GM18870 (cell line): ENCODE measurements around the gene TTC7B.

Source experiments
- ATAC-seq: cut with Tn5 transposase; IDR thresholded peaks from one replicate; pipeline ENCODE4 v1.9.1; 2021; ENCODE audit warnings: moderate library complexity; ENCODE audit not compliant: unreplicated experiment

Gene TTC7B

DNA sequence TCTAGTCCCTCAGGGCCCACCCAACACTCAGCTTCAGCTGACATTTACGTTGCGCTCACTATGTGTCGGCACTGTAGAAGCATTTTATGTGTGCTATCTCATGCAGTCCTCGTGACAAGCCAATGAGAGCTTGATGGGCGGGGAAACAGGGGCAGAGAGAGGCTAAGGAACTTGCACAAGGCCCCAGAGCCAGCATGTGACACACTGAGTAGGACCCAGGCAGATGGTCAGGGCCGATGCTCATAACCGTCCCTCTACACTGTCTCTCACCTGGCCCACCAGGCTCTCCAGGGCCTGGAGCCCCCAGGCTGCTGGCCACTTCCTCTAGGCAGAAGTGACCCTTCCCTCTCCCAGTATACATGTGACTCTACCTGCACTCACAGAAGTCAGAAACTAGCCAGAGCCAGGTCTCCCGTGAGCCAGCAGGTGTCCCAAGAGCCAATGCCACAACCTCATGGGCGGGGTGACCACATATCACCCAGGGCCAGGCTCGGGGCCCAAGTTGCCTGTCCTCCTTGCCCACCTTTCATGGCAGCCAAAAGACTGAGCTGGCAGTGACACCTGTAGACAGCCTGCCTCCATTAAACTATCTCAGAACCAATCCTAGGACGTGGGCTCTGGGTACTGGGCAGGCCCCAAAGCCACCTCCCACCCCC, 38.3 kb downstream of the TTC7B start:
- no peak for ATAC-seq

- ATAC-seq, result no peak
These were observed 38.9 kb downstream of the TTC7B start for GRCh38 chr14:90777358-90777757.

DNA sequence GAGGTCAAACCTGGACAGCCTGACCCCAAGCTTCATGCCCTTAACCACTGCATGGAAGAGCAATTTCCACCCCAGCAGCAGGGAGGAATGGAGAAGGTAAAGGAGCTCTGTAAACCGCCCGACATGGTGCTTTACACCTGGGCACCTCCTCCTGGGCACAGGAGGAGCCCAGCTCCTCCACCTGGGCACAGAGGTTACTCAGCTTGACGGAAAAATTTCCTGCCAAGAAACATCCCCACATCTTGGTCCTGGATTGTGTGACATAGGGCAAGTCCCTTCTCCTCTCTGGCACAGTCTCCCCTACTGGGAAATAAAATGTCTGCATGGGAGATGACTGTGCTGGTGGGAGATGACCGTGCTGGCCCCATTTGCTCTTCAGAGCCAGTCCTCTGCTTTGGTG, 40.8 kb downstream of the TTC7B start:
- ATAC-seq, result no peak

GRCh38 chr14:90774316-90774715, 41.9 kb downstream of the TTC7B start:
- ATAC-seq, result no peak

DNA sequence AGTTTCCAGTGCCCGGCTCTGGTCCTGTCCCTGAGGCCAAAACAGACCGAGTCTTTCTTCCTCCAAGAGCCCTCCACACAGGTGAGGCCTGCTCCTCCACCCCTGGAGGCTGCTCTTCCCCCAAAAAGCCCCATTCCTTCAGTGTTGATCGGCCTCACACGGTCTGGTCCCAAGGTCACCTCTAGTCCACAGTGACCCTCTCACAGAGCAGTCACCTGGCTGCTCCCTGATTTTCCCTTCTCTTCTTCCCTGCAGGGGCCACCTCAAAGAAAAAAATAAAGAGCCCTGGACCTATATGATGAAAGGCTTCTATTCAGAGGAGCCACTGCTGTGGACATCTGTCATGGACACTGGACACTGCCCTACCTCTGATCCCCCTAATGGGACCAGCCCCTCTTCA, 42.5 kb downstream of the TTC7B start:
- ATAC-seq, result no peak

DNA sequence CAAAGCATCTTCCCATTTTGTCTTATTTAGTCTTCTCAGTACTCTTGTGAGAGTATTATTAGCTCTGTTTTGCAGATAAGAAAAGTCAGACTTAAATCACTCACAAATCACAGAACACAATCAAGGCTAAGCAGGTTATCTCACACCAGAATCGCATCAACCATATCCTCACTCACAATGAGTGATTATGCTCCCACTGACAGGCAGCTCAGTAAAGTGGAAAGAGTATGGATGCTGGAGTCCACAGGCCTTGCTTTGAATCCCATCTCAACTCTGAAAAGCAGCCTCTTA, 43.1 kb downstream of the TTC7B start:
- ATAC-seq, result no peak

DNA sequence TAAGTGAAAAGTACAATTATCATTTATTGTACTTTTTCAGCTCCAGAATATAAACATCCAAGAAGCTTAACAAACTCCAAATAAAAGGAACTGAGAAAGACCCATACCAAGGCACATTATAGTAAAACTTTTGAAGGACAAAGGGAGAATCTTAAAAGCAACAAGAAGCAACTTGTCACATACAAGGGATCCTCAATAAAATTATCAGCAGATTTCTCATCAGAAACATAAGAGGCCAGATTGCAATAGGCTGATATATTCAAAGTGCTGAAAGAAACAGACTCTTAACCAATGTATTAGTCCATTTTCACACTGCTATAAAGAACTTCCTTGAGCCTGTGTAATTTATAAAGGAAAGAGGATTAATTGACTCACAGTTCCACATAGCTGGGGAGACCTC, 48.3 kb downstream of the TTC7B start:
- ATAC-seq, result no peak

- no peak for ATAC-seq
These were observed 55.5 kb downstream of the TTC7B start for GRCh38 chr14:90760591-90761316.

- ATAC-seq, result no peak
These were observed 56.2 kb downstream of the TTC7B start for GRCh38 chr14:90760078-90760444.

DNA sequence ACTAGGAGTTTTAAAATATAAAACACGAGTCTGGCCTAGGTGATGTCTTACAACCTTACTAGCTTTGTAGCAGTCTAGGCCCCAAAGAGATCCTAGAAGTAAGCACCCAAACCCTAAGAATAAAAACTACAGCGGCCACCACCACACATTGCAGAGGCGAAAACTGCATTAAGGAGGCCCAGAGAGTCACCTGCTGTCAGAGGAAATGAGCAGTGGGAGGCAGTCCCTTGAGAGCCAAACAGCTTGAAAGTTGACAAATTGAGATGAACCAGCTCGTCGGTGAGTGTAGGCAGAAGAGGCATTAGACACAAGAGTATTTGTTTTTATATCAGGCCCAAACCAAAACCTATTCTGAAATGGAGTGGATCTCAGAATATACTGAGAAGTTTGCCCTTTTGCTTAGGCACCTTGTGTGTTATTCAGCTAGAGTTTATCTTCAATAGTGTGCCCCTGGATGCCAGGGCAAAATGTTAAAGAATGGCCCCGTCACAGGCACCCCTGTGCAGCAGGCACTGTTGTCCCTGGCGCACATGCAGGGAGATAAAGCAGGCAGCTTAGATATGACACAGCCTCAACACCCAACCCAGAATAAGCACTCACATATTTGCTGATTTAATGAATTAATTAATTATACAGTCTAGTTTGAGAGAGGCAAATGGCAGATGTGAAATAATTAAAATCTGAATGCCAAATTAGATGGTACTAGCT, 56.7 kb downstream of the TTC7B start:
- no peak for ATAC-seq

DNA sequence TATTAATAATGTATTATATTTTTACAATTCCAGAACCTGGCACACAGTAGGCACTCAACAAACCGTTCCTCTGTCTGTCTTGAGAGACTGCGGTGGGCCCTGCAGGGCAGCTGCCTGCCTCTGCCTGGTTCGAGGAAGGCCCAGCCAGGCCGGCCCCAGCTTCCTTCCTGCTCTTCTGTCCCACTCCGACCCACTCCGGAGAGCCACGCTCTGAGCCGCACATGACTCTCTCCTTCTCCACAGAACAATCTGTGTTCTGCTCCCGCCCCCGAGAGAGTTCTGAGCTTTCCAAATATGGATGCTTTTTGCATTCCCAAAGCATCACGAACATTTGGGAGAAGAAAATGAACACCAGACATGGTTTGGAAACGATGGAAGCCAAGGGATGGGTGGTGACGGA, 57.3 kb downstream of the TTC7B start:
- ATAC-seq, result no peak

GRCh38 chr14:90758028-90758889, 58.0 kb downstream of the TTC7B start:
- ATAC-seq, result peak; percentile 48

DNA sequence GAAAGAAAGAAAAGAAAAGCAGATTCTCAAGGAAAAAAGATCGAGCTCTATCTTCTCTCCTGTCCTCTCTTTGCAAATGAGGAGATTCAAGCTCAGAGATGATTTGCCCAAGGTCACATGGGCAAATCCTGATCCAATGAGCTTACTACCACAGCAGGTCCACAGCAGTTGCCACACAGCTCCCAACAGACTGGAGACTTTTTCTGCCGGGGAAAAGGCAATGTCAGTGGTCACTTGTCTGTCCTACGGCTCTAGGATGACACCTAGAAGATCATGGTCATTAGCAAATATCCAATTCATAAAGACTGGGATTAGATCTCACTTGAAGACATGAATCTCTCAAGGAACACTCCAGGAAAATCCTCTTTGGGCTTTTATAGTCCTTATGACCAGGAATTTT, 58.8 kb downstream of the TTC7B start:
- ATAC-seq, result no peak

DNA sequence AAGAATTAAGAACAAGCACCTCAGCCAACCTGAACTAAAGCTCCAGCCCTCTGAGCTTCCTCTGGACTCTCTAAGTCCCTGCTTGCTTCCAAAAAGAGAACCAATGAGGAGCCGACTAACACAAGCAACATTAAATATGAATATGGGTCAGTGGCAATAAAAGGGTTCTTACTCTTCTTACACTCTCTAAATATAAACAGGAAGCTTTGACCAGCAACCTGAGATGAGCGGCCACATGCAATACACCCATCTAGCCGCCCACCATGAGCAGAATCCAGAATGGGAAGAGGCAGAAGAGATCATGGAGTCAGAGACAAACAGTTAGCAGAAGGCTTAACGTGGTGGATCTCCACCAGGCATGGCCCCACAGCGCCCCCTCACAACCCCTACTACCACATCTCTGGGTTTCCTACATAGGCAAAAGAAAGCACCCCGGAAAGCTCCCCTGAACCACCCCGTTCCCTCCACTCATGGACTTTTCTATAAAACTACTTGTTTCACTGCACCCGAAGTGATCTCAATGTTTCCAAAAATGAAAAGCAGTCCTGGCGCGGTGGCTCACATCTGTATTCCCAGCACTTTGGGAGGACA, 59.4 kb downstream of the TTC7B start:
- no peak for ATAC-seq

DNA sequence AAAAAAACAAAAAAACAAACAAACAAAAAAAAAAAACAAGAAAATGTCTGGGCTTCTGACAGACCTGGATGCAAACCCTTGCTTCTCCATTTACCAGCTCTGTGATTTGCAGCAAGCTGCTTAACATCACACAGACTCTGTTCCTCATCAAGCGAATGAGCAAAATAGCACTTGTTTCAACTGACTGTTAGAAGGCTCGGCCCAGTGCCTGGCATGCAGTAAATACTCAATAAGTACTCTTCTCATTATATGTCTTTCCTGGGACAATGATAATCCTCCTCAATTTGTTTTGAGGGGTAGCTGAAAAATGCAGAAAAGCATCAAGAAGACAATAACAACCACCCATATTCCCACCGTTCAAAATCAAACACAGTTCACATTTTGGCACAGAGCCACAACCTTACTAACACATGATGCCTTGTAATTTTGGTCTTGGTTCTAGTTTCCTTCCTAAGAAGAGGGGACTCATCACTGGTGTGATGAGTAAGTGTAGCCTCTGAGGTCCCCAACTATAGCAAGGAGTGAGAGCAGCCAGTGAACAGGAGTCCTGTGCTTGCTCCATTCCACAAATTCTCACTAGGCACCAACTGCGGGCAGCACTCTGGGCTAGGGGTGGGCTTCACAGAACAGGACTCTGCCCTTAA, 60.4 kb downstream of the TTC7B start:
- ATAC-seq, result no peak

DNA sequence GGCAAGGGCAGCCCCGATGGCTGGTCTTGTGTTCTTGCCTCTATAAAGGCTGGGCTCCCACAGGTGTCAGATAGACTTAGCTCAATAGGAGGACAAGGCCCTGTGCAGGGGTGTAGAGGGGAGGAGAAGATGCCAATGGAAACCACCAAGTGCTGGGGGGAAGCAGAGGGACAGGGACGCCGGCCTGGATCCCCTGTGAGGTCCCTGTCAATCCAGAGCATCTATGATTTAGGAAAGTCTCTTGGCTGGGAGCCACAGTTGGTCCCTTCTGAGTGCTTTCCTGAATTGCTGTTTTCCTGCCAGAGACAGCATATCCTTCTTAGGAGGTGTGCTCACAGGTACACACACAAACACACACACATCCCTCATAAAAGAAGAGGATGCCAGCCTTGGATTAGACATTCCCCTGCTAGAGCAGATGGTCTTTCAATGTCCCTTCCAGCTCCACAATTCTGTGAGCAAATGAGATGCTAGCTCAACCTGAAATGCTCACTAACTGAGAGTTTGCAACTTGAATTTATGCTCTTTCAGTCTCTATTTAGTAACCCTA, 62.7 kb downstream of the TTC7B start:
- no peak for ATAC-seq

DNA sequence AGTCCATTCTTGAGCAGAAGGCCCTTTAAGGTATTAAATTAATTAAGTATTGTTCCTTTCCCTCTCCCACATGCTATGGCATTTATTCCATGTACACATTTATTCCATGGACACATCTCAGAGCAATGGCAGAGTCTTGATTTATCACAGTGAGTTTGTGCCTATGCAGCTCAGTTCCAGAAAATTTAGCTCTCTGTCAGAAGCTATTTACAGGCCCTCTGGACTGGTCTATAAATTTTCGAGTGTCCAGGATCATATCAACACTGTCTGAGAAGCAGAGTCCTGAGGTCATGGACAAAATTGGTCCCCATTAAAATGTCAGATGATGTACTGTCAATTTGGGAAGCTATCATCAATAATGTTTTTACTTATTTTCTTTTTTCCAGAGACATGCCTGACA, 65.5 kb downstream of the TTC7B start:
- no peak for ATAC-seq

DNA sequence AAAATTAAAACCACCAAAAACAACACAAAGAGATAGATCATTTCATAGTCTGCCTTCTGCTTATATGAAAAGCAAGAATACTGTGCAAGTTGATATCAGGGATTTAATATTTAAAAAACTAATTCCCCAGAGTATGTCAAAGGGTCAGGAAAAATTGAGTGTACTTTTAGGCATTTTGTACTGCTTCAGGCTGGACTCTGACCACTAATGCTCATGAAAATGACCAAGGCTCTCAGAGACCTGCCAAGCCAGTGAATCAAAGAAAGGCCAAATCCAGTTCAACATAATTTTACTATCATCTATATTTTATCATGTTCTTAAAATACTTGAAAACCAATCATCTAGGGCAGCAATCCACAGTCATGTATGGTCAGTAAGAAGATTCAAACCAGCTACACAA, 66.0 kb downstream of the TTC7B start:
- ATAC-seq, result no peak

DNA sequence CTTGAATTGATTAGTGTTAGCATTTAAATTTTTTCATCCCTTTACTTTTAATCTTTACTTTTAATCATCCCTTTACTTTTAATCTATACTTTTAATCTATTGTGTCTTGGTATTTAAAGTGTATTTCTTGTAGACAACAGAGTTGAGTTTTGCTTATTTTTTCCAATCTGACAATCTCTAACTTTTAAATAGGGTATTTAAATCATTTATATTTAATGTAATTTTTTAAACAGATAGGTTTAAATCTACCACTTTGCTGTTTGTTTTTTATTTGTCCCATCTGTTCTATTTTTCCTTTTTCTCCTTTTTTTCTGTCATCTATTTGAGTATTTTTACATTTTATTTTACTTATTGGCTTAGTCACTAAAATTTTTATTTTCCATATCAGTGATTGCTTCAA, 68.3 kb downstream of the TTC7B start:
- no peak for ATAC-seq

- ATAC-seq, result no peak
These were observed 72.4 kb downstream of the TTC7B start for GRCh38 chr14:90743826-90744225.
